ENCODE results near the gene HAVCR2. TPM values are rescaled to one million over a fixed set of nuclear protein-coding genes. Genes with fewer than 3 reads are reported as not detected.

Gene HAVCR2
- total and polyA plus RNA-seq, 2 experiments from 2014 or later = 0.49 TPM; not detected in 1

DNA sequence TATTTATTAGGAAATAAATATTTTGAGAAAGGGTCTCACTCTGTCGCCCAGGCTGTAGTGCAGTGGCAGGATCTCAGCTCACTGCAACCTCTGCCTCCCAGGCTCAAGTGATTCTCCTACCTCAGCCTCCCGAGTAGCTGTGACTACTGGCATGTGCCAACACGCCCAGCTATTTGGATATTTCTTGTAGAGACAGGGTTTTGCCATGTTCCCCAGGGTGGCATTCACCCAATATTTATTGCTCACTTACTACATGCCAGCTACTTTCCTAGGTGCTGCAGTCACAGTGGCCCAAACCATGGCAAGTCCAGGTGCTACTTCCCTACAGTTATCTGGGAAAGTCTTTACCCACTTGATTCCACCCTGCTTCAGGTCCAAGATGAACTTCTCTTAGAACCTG is 42.2 kb upstream of the HAVCR2 start:
- ATAC-seq (no peak), DNase-seq (ENCODE audit: low spot score) (no peak)
- TF ChIP-seq JUNB (IDR thresholded peaks at IDR 0.05; ENCODE audit: unreplicated experiment) = no peak
- TF ChIP-seq EZH2 (IDR thresholded peaks at IDR 0.05; ENCODE audit: low read depth, unreplicated experiment) = no peak
- TF ChIP-seq ZNF462 (CRISPR knock-in tag; IDR thresholded peaks at IDR 0.05) = no peak
- TF ChIP-seq CREB1 (CRISPR knock-in tag; IDR thresholded peaks at IDR 0.05; ENCODE audit: low read depth) = no peak
- TF ChIP-seq ZNF331 (CRISPR knock-in tag; IDR thresholded peaks at IDR 0.05; ENCODE audit: low read depth) = no peak
- no peak for TF ChIP-seq POLR2AphosphoS5 (IDR thresholded peaks at IDR 0.05; ENCODE audit: low read depth)
- TF ChIP-seq REST (IDR thresholded peaks at IDR 0.05; ENCODE audit: unreplicated experiment) = no peak
- TF ChIP-seq, protein P1, sequence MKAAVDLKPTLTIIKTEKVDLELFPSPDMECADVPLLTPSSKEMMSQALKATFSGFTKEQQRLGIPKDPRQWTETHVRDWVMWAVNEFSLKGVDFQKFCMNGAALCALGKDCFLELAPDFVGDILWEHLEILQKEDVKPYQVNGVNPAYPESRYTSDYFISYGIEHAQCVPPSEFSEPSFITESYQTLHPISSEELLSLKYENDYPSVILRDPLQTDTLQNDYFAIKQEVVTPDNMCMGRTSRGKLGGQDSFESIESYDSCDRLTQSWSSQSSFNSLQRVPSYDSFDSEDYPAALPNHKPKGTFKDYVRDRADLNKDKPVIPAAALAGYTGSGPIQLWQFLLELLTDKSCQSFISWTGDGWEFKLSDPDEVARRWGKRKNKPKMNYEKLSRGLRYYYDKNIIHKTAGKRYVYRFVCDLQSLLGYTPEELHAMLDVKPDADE (IDR thresholded peaks at IDR 0.05) = no peak
- no peak for TF ChIP-seq STAT1 (IDR thresholded peaks at IDR 0.05; ENCODE audit: unreplicated experiment)
- TF ChIP-seq EZH2phosphoT487 (IDR thresholded peaks at IDR 0.05; ENCODE audit: unreplicated experiment) = no peak
- TF ChIP-seq CTCF (conservative IDR thresholded peaks at IDR 0.05; ENCODE audit: low read depth in 2 of 2) = no peak
- Mint-ChIP-seq H3K27ac (no peak overlapping the region), H3K9me3 (no peaks in the 10 kb centered on the region), H3K4me1 (no peaks in the 10 kb centered on the region), H3K27me3 (ENCODE audit: insufficient read depth, low read depth, poor library complexity) (no peaks in the 10 kb centered on the region), H3K4me3 (no peak overlapping the region), H3K36me3 (ENCODE audit: low read depth) (no peaks in the 10 kb centered on the region)
- H3K4me2 ChIP-seq = no peak overlapping the region
- H3K36me3 ChIP-seq (ENCODE audit: insufficient read depth) = no peaks in the 10 kb centered on the region
- no peaks in the 10 kb centered on the region for H3K9me2 ChIP-seq (ENCODE audit: insufficient read depth)
- H4K20me1 ChIP-seq (replicated peaks; ENCODE audit: insufficient read depth) = no peaks in the 10 kb centered on the region
- H3K79me2 ChIP-seq (replicated peaks; ENCODE audit: insufficient read depth) = no peaks in the 10 kb centered on the region
- H3K27me3 ChIP-seq (ENCODE audit: insufficient read depth) = no peaks in the 10 kb centered on the region
- no peak overlapping the region for H2AFZ ChIP-seq
- H3K4me3 ChIP-seq = no peak overlapping the region
- H3K4me1 ChIP-seq (ENCODE audit: insufficient read depth) = no peaks in the 10 kb centered on the region
- no peak overlapping the region for H3K27ac ChIP-seq (ENCODE audit: low read depth)
- H3F3A ChIP-seq (replicated peaks; ENCODE audit: low read depth) = no peaks in the 10 kb centered on the region

Measured in GM23338 (cell line).